ENCODE results near the gene ADA.

The ADA gene

DNA sequence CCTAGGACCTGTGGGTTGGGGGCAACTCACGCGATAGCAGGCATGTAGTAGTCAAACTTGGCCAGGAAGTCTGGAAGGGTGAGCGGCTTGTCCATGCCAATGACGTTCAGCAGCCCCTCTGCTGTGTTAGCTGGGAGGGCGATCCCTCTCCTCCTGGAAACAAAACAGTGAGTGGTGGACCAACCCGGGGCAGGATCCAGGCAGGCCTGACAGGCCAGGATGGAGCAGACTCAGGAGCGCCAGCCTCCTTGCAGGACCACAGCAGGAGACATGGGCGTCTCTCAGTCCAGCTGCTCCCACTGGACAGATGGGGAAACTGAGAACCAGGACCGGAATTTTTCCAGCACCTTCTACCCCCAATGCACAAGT lies 22.5 kb downstream of the ADA start:
- Histone ChIP-seq H3K9me2 (replicated peaks; ENCODE audit: control insufficient read depth, low read length) (no peaks in the 10 kb centered on the region), H3K4me2 (ENCODE audit: low read length) (no peak overlapping the region), H3K36me3 (ENCODE audit: control insufficient read depth, low read length) (peaks cover 4% of the 10 kb centered on the region; the same call in 1 of the 2 replicates), H3K9me3 (ENCODE audit: control insufficient read depth, insufficient read depth, low read length) (no peaks in the 10 kb centered on the region), H3K4me1 (ENCODE audit: control insufficient read depth, low read length) (peaks cover 7% of the 10 kb centered on the region), H4K20me1 (ENCODE audit: control insufficient read depth, insufficient read depth, low read depth, low read length) (no peaks in the 10 kb centered on the region), H3K4me3 (ENCODE audit: low read length) (no peak overlapping the region), H3K27me3 (ENCODE audit: control insufficient read depth, low read length) (no peaks in the 10 kb centered on the region), H3F3A (ENCODE audit: control insufficient read depth, insufficient read depth) (no peaks in the 10 kb centered on the region), H3K79me2 (ENCODE audit: control insufficient read depth, low read length) (no peaks in the 10 kb centered on the region), H3K27ac (ENCODE audit: low read depth, low read length) (no peak overlapping the region)
- TF ChIP-seq, protein P1, sequence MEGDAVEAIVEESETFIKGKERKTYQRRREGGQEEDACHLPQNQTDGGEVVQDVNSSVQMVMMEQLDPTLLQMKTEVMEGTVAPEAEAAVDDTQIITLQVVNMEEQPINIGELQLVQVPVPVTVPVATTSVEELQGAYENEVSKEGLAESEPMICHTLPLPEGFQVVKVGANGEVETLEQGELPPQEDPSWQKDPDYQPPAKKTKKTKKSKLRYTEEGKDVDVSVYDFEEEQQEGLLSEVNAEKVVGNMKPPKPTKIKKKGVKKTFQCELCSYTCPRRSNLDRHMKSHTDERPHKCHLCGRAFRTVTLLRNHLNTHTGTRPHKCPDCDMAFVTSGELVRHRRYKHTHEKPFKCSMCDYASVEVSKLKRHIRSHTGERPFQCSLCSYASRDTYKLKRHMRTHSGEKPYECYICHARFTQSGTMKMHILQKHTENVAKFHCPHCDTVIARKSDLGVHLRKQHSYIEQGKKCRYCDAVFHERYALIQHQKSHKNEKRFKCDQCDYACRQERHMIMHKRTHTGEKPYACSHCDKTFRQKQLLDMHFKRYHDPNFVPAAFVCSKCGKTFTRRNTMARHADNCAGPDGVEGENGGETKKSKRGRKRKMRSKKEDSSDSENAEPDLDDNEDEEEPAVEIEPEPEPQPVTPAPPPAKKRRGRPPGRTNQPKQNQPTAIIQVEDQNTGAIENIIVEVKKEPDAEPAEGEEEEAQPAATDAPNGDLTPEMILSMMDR (IDR thresholded peaks at IDR 0.05; ENCODE audit: low read depth, low read length, poor library complexity, severe bottlenecking), result no peak
- TF ChIP-seq EZH2phosphoT487 (IDR thresholded peaks at IDR 0.05; ENCODE audit: borderline replicate concordance, low read length), result no peak

DNA sequence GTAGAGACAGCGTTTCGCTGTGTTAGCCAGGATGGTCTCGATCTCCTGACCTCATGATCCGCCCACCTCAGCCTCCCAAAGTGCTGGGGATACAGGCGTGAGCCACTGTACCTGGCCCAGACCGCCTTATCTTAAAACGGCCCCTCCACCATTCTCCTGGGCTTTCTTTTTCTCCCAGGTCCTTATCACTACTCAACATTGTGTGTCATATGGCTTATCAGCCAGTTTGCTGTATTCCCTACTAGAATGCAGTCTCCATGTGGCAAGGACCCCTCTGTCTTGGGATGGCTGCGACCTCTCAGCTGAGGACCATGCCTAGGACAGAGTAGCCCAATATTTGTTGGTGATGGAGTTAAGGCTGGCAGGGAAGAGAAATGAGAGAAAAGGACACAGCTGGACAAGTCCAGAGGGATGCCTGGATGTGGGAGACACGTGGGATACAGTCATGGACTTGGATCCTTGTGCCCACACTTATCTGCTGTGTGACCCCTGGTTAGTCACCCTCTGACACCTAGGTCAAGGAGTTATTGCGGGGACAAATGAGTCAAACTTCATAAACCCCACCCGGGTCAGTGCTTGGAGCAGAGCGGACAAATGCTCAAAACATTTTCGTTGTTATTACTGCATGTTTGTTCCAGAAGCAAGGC lies 24.0 kb downstream of the ADA start:
- H3F3A ChIP-seq (ENCODE audit: control insufficient read depth, insufficient read depth), result no peaks in the 10 kb centered on the region
- TF ChIP-seq EZH2phosphoT487 (IDR thresholded peaks at IDR 0.05; ENCODE audit: borderline replicate concordance, low read length), result no peak
- TF ChIP-seq, protein P1 (IDR thresholded peaks at IDR 0.05; ENCODE audit: low read depth, low read length, poor library complexity, severe bottlenecking), result no peak
- H4K20me1 ChIP-seq (ENCODE audit: control insufficient read depth, insufficient read depth, low read depth, low read length), result no peaks in the 10 kb centered on the region
- H3K9me3 ChIP-seq (ENCODE audit: control insufficient read depth, insufficient read depth, low read length), result peaks cover 10% of the 10 kb centered on the region; the same call in 1 of the 2 replicates
- H3K36me3 ChIP-seq (ENCODE audit: control insufficient read depth, low read length), result peaks cover 14% of the 10 kb centered on the region
- H3K4me1 ChIP-seq (ENCODE audit: control insufficient read depth, low read length), result peaks cover 6% of the 10 kb centered on the region
- H3K4me3 ChIP-seq (ENCODE audit: low read length), result no peak overlapping the region
- no peak overlapping the region for H3K27ac ChIP-seq (ENCODE audit: low read depth, low read length)
- H3K27me3 ChIP-seq (ENCODE audit: control insufficient read depth, low read length), result no peaks in the 10 kb centered on the region
- H3K9me2 ChIP-seq (replicated peaks; ENCODE audit: control insufficient read depth, low read length), result no peaks in the 10 kb centered on the region
- no peak overlapping the region for H3K4me2 ChIP-seq (ENCODE audit: low read length)
- no peaks in the 10 kb centered on the region for H3K79me2 ChIP-seq (ENCODE audit: control insufficient read depth, low read length)

DNA sequence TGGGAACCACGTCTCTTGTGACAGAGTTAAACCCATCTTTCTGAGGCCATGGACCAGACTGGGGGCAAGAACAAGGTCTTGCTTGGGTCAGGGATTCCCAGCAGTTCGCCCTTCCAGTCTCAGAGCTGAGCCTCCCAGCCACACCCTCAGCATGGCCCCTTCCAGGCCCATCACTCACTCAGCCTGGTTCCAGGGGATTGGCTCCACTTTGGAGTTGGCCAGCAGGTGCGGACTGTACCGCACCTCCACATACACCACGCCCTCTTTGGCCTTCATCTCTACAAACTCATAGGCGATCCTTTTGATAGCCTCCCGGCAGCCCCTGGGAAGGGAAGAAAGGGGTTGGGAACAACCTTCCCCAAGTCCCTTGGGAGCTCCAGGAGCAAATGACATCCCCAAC lies 25.2 kb downstream of the ADA start:
- no peaks in the 10 kb centered on the region for H3K27me3 ChIP-seq (ENCODE audit: control insufficient read depth, low read length)
- no peak overlapping the region for H3K27ac ChIP-seq (ENCODE audit: low read depth, low read length)
- no peaks in the 10 kb centered on the region for H3K9me2 ChIP-seq (replicated peaks; ENCODE audit: control insufficient read depth, low read length)
- no peak overlapping the region for H3K4me3 ChIP-seq (ENCODE audit: low read length)
- H3K36me3 ChIP-seq (ENCODE audit: control insufficient read depth, low read length), result peaks cover 24% of the 10 kb centered on the region
- TF ChIP-seq, protein P1 (IDR thresholded peaks at IDR 0.05; ENCODE audit: low read depth, low read length, poor library complexity, severe bottlenecking), result no peak
- TF ChIP-seq EZH2phosphoT487 (IDR thresholded peaks at IDR 0.05; ENCODE audit: borderline replicate concordance, low read length), result no peak
- no peaks in the 10 kb centered on the region for H3K79me2 ChIP-seq (ENCODE audit: control insufficient read depth, low read length)
- peaks cover 12% of the 10 kb centered on the region; the same call in 1 of the 2 replicates for H3K9me3 ChIP-seq (ENCODE audit: control insufficient read depth, insufficient read depth, low read length)
- no peaks in the 10 kb centered on the region for H3K4me1 ChIP-seq (ENCODE audit: control insufficient read depth, low read length)
- no peaks in the 10 kb centered on the region for H3F3A ChIP-seq (ENCODE audit: control insufficient read depth, insufficient read depth)
- no peak overlapping the region for H3K4me2 ChIP-seq (ENCODE audit: low read length)
- H4K20me1 ChIP-seq (ENCODE audit: control insufficient read depth, insufficient read depth, low read depth, low read length), result no peaks in the 10 kb centered on the region

All from DOHH2 (cell line).